Central memory CD8-positive, alpha-beta T cell (primary cell): ENCODE data around the gene ACTR6.
"Not testable (repeated sequence)": the region's sequence is repeated elsewhere in the genome, so short reads cannot be mapped to it uniquely, and the experiment has no call there.

Experiments
- ATAC-seq: fragments of 150-1000 bp; cut with Tn5 transposase; replicated peaks from 2 replicates; pipeline ENCODE4 v1.10.0; 2022; ENCODE audit warnings: mild to moderate bottlenecking, moderate FRiP score, moderate number of reproducible peaks; ENCODE audit not compliant: poor library complexity, severe bottlenecking; ENCODE audit errors: extremely low read depth
- DNase-seq, 2 donors: peaks; one replicate each; pipeline ENCODE4 v3.0.0; 2021; ENCODE audit warnings: low spot score in 2 of 2
- H3K27ac Mint-ChIP-seq: one replicate; pipeline ENCODE4 v1.8.0; 2022; ENCODE audit warnings: low read depth, mild to moderate bottlenecking, moderate library complexity, mixed read lengths
- H3K27me3 Mint-ChIP-seq: one replicate; pipeline ENCODE4 v1.8.0; 2022; ENCODE audit warnings: mixed read lengths
- H3K36me3 Mint-ChIP-seq: one replicate; pipeline ENCODE4 v1.8.0; 2022; ENCODE audit warnings: mild to moderate bottlenecking, moderate library complexity, mixed read lengths; ENCODE audit not compliant: insufficient read depth
- H3K4me1 Mint-ChIP-seq: one replicate; pipeline ENCODE4 v1.8.0; 2022; ENCODE audit warnings: mixed read lengths
- H3K4me3 Mint-ChIP-seq: one replicate; pipeline ENCODE4 v1.8.0; 2022; ENCODE audit warnings: mild to moderate bottlenecking, moderate library complexity, mixed read lengths
- H3K9me3 Mint-ChIP-seq: one replicate; pipeline ENCODE4 v1.8.0; 2022; ENCODE audit warnings: mixed read lengths

The ACTR6 gene

GRCh38 chr12:100213016-100213891 is 12.6 kb downstream of the ACTR6 start:
- H3K4me1 Mint-ChIP-seq = no peaks in the 10 kb centered on the region
- no peak for DNase-seq
- no peak overlapping the region for H3K27ac Mint-ChIP-seq
- no peak overlapping the region for H3K4me3 Mint-ChIP-seq
- ATAC-seq = no peak
- peaks cover 63% of the 10 kb centered on the region for H3K36me3 Mint-ChIP-seq
- H3K9me3 Mint-ChIP-seq = no peaks in the 10 kb centered on the region
- H3K27me3 Mint-ChIP-seq = no peaks in the 10 kb centered on the region

GRCh38 chr12:100214518-100214917 is 13.9 kb downstream of the ACTR6 start:
- H3K27me3 Mint-ChIP-seq = no peaks in the 10 kb centered on the region

GRCh38 chr12:100215209-100215608 is 14.6 kb downstream of the ACTR6 start:
- Mint-ChIP-seq H3K27ac (no peak overlapping the region), H3K4me3 (no peak overlapping the region), H3K9me3 (no peaks in the 10 kb centered on the region), H3K36me3 (peaks cover 56% of the 10 kb centered on the region), H3K4me1 (no peaks in the 10 kb centered on the region), H3K27me3 (no peaks in the 10 kb centered on the region)
- ATAC-seq (no peak), DNase-seq (no peak)

More at GRCh38 chr12:100214518-100214917, 13.9 kb downstream of the ACTR6 start:
- no peak overlapping the region for H3K27ac Mint-ChIP-seq
- no peak for DNase-seq
- ATAC-seq = no peak
- H3K36me3 Mint-ChIP-seq = peaks cover 57% of the 10 kb centered on the region
- no peak overlapping the region for H3K4me3 Mint-ChIP-seq
- H3K9me3 Mint-ChIP-seq = no peaks in the 10 kb centered on the region
- no peaks in the 10 kb centered on the region for H3K4me1 Mint-ChIP-seq

GRCh38 chr12:100216337-100216736 is 15.7 kb downstream of the ACTR6 start:
- no peaks in the 10 kb centered on the region for H3K9me3 Mint-ChIP-seq
- ATAC-seq (no peak), DNase-seq (no peak)
- H3K4me3 Mint-ChIP-seq = no peak overlapping the region
- H3K27me3 Mint-ChIP-seq = no peaks in the 10 kb centered on the region
- peaks cover 54% of the 10 kb centered on the region for H3K36me3 Mint-ChIP-seq
- no peaks in the 10 kb centered on the region for H3K4me1 Mint-ChIP-seq
- H3K27ac Mint-ChIP-seq = no peak overlapping the region

GRCh38 chr12:100219328-100220109 is 18.9 kb downstream of the ACTR6 start:
- no peak overlapping the region for H3K27ac Mint-ChIP-seq
- H3K4me3 Mint-ChIP-seq = no peak overlapping the region
- H3K4me1 Mint-ChIP-seq = no peaks in the 10 kb centered on the region
- DNase-seq (no peak), ATAC-seq (no peak)
- no peaks in the 10 kb centered on the region for H3K9me3 Mint-ChIP-seq
- H3K27me3 Mint-ChIP-seq = no peaks in the 10 kb centered on the region
- peaks cover 60% of the 10 kb centered on the region for H3K36me3 Mint-ChIP-seq

GRCh38 chr12:100221523-100221922 is 20.9 kb downstream of the ACTR6 start:
- Mint-ChIP-seq H3K36me3 (peaks cover 58% of the 10 kb centered on the region), H3K27ac (no peak overlapping the region)
- ATAC-seq = no peak

GRCh38 chr12:100222173-100222572 is 21.6 kb downstream of the ACTR6 start:
- peaks cover 55% of the 10 kb centered on the region for H3K36me3 Mint-ChIP-seq
- H3K9me3 Mint-ChIP-seq, H3K4me1 Mint-ChIP-seq, H3K4me3 Mint-ChIP-seq, H3K27me3 Mint-ChIP-seq, ATAC-seq, DNase-seq, H3K27ac Mint-ChIP-seq: not testable (repeated sequence)

More at GRCh38 chr12:100221523-100221922, 20.9 kb downstream of the ACTR6 start:
- DNase-seq = no peak
- no peaks in the 10 kb centered on the region for H3K4me1 Mint-ChIP-seq
- H3K9me3 Mint-ChIP-seq = no peaks in the 10 kb centered on the region
- H3K27me3 Mint-ChIP-seq = no peaks in the 10 kb centered on the region
- no peak overlapping the region for H3K4me3 Mint-ChIP-seq

- no peak overlapping the region for H3K27ac Mint-ChIP-seq
- no peaks in the 10 kb centered on the region for H3K9me3 Mint-ChIP-seq
- H3K4me1 Mint-ChIP-seq = no peaks in the 10 kb centered on the region
- no peaks in the 10 kb centered on the region for H3K27me3 Mint-ChIP-seq
- DNase-seq (no peak), ATAC-seq (no peak)
- no peak overlapping the region for H3K4me3 Mint-ChIP-seq
- H3K36me3 Mint-ChIP-seq = peaks cover 37% of the 10 kb centered on the region
Observed at GRCh38 chr12:100225491-100225890, 24.9 kb downstream of the ACTR6 start.

- H3K27ac Mint-ChIP-seq = no peak overlapping the region
- peaks cover 11% of the 10 kb centered on the region for H3K36me3 Mint-ChIP-seq
- no peak overlapping the region for H3K4me3 Mint-ChIP-seq
- ATAC-seq (no peak), DNase-seq (no peak)
- no peaks in the 10 kb centered on the region for H3K27me3 Mint-ChIP-seq
- no peaks in the 10 kb centered on the region for H3K4me1 Mint-ChIP-seq
- no peaks in the 10 kb centered on the region for H3K9me3 Mint-ChIP-seq
Observed at GRCh38 chr12:100229036-100229635, 28.5 kb downstream of the ACTR6 start.

GRCh38 chr12:100229876-100230275 is 29.3 kb downstream of the ACTR6 start:
- Mint-ChIP-seq H3K4me3 (no peak overlapping the region), H3K27me3 (no peaks in the 10 kb centered on the region), H3K9me3 (no peaks in the 10 kb centered on the region), H3K4me1 (no peaks in the 10 kb centered on the region), H3K27ac (no peak overlapping the region), H3K36me3 (peaks cover 5% of the 10 kb centered on the region)
- DNase-seq = no peak
- ATAC-seq = no peak

- not testable (repeated sequence) for H3K36me3 Mint-ChIP-seq, ATAC-seq, H3K9me3 Mint-ChIP-seq, H3K4me3 Mint-ChIP-seq, H3K4me1 Mint-ChIP-seq, DNase-seq, H3K27me3 Mint-ChIP-seq, H3K27ac Mint-ChIP-seq
Observed at GRCh38 chr12:100231873-100232272, 31.3 kb downstream of the ACTR6 start.

GRCh38 chr12:100234166-100234565 is 33.6 kb downstream of the ACTR6 start:
- Mint-ChIP-seq H3K27ac (no peak overlapping the region), H3K4me1 (no peaks in the 10 kb centered on the region), H3K4me3 (no peak overlapping the region)

More at GRCh38 chr12:100234166-100234565, 33.6 kb downstream of the ACTR6 start:
- no peaks in the 10 kb centered on the region for H3K36me3 Mint-ChIP-seq
- ATAC-seq = no peak
- no peaks in the 10 kb centered on the region for H3K27me3 Mint-ChIP-seq
- no peaks in the 10 kb centered on the region for H3K9me3 Mint-ChIP-seq
- DNase-seq = no peak
